ENCODE data around the gene MRPL34. TPM values are rescaled to one million over a fixed set of nuclear protein-coding genes. Genes with fewer than 3 reads are reported as not detected.
A peak's percentile ranks its signal among the peaks of the same experiment; 100 is the strongest.

Gene MRPL34
- total and polyA plus RNA-seq, 9 of the 15 experiments (the other 6 are each of a cell fraction or from before 2014, with no cell fraction given), result 11.5 to 256 (median 72.5) TPM

DNA sequence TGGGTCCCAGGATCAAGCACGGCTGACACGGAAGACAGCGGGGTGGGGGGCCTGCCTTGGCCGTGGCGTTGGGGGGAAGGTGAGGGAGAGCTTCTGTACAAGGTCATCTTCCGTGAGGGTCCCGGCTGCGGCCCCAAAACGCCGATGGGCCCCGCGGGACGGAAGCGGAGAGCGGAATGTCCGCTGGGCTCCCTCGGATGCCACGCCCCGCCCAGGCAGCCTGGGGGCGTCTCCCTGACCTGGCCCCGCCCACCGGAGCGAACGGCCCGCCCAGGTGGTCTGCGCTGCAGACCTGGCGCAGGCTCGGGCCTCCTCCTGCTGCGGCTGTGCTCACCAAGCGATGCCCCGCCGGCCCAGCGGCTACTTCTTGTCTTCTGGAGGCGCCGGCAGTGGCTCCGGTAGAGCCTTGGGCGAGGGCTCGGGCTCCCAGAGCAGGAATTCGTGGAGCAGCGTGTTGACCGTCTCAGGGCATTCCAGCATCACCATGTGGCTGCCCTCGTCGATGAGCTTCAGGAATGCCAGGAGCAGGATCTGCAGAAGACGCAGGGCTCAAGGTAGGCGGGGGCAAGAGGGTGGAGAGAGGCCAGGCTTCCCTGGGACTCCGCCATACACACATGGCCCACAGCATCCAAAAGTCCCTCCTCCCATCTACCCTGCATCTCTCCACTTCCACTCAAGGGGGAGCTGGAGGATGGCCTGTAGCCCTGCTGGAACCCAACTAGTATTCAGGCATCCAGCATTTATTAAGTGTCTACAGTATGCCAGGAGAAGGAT, 13.2 kb upstream of the MRPL34 start (continued):
- TF ChIP-seq, protein P1, sequence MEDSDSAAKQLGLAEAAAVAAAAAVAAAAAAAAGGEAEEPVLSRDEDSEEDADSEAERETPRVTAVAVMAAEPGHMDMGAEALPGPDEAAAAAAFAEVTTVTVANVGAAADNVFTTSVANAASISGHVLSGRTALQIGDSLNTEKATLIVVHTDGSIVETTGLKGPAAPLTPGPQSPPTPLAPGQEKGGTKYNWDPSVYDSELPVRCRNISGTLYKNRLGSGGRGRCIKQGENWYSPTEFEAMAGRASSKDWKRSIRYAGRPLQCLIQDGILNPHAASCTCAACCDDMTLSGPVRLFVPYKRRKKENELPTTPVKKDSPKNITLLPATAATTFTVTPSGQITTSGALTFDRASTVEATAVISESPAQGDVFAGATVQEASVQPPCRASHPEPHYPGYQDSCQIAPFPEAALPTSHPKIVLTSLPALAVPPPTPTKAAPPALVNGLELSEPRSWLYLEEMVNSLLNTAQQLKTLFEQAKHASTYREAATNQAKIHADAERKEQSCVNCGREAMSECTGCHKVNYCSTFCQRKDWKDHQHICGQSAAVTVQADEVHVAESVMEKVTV (CRISPR knock-in tag; IDR thresholded peaks at IDR 0.05), result peak; percentile 64
- TF ChIP-seq ZNF143 (CRISPR knock-in tag; IDR thresholded peaks at IDR 0.05) (no peak), MEF2A (IDR thresholded peaks at IDR 0.05; ENCODE audit: control insufficient read depth, low read depth, low read length) (no peak), TBL1XR1 (IDR thresholded peaks at IDR 0.05; ENCODE audit: low read length in 2 of 2) (no peak; a peak in 1 of 4 replicates), FOXJ2 (tag; IDR thresholded peaks at IDR 0.05) (no peak), MIER1 (IDR thresholded peaks at IDR 0.05; ENCODE audit: low read depth) (0 out of 2 replicates have a peak, but pooled peaks have one; percentile 50), HOXB6 (CRISPR knock-in tag; IDR thresholded peaks at IDR 0.05; ENCODE audit: borderline replicate concordance) (no peak), ZNF444 (CRISPR knock-in tag; IDR thresholded peaks at IDR 0.05) (no peak)
- TF ChIP-seq, protein P2, sequence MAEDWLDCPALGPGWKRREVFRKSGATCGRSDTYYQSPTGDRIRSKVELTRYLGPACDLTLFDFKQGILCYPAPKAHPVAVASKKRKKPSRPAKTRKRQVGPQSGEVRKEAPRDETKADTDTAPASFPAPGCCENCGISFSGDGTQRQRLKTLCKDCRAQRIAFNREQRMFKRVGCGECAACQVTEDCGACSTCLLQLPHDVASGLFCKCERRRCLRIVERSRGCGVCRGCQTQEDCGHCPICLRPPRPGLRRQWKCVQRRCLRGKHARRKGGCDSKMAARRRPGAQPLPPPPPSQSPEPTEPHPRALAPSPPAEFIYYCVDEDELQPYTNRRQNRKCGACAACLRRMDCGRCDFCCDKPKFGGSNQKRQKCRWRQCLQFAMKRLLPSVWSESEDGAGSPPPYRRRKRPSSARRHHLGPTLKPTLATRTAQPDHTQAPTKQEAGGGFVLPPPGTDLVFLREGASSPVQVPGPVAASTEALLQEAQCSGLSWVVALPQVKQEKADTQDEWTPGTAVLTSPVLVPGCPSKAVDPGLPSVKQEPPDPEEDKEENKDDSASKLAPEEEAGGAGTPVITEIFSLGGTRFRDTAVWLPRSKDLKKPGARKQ (CRISPR knock-in tag; IDR thresholded peaks at IDR 0.05), result no peak
- TF ChIP-seq, protein P3, sequence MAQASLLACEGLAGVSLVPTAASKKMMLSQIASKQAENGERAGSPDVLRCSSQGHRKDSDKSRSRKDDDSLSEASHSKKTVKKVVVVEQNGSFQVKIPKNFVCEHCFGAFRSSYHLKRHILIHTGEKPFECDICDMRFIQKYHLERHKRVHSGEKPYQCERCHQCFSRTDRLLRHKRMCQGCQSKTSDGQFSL (CRISPR knock-in tag; IDR thresholded peaks at IDR 0.05), result no peak
- TF ChIP-seq, protein P3 (tag; IDR thresholded peaks at IDR 0.05), result no peak; a peak in 1 of 4 replicates
- TF ChIP-seq, protein P4, sequence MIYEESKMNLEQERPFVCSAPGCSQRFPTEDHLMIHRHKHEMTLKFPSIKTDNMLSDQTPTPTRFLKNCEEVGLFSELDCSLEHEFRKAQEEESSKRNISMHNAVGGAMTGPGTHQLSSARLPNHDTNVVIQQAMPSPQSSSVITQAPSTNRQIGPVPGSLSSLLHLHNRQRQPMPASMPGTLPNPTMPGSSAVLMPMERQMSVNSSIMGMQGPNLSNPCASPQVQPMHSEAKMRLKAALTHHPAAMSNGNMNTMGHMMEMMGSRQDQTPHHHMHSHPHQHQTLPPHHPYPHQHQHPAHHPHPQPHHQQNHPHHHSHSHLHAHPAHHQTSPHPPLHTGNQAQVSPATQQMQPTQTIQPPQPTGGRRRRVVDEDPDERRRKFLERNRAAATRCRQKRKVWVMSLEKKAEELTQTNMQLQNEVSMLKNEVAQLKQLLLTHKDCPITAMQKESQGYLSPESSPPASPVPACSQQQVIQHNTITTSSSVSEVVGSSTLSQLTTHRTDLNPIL (CRISPR knock-in tag; IDR thresholded peaks at IDR 0.05), result no peak
- TF ChIP-seq, protein P5, sequence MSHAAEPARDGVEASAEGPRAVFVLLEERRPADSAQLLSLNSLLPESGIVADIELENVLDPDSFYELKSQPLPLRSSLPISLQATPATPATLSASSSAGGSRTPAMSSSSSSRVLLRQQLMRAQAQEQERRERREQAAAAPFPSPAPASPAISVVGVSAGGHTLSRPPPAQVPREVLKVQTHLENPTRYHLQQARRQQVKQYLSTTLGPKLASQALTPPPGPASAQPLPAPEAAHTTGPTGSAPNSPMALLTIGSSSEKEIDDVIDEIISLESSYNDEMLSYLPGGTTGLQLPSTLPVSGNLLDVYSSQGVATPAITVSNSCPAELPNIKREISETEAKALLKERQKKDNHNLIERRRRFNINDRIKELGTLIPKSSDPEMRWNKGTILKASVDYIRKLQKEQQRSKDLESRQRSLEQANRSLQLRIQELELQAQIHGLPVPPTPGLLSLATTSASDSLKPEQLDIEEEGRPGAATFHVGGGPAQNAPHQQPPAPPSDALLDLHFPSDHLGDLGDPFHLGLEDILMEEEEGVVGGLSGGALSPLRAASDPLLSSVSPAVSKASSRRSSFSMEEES (CRISPR knock-in tag; IDR thresholded peaks at IDR 0.05), result no peak
- TF ChIP-seq, protein P6, sequence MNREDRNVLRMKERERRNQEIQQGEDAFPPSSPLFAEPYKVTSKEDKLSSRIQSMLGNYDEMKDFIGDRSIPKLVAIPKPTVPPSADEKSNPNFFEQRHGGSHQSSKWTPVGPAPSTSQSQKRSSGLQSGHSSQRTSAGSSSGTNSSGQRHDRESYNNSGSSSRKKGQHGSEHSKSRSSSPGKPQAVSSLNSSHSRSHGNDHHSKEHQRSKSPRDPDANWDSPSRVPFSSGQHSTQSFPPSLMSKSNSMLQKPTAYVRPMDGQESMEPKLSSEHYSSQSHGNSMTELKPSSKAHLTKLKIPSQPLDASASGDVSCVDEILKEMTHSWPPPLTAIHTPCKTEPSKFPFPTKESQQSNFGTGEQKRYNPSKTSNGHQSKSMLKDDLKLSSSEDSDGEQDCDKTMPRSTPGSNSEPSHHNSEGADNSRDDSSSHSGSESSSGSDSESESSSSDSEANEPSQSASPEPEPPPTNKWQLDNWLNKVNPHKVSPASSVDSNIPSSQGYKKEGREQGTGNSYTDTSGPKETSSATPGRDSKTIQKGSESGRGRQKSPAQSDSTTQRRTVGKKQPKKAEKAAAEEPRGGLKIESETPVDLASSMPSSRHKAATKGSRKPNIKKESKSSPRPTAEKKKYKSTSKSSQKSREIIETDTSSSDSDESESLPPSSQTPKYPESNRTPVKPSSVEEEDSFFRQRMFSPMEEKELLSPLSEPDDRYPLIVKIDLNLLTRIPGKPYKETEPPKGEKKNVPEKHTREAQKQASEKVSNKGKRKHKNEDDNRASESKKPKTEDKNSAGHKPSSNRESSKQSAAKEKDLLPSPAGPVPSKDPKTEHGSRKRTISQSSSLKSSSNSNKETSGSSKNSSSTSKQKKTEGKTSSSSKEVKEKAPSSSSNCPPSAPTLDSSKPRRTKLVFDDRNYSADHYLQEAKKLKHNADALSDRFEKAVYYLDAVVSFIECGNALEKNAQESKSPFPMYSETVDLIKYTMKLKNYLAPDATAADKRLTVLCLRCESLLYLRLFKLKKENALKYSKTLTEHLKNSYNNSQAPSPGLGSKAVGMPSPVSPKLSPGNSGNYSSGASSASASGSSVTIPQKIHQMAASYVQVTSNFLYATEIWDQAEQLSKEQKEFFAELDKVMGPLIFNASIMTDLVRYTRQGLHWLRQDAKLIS (CRISPR knock-in tag; IDR thresholded peaks at IDR 0.05), result no peak

Data from K562 (cell line).